ENCODE measurements around the gene MCCC1.
A peak's percentile ranks its signal among the peaks of the same experiment; 100 is the strongest.

MCCC1 gene

DNA sequence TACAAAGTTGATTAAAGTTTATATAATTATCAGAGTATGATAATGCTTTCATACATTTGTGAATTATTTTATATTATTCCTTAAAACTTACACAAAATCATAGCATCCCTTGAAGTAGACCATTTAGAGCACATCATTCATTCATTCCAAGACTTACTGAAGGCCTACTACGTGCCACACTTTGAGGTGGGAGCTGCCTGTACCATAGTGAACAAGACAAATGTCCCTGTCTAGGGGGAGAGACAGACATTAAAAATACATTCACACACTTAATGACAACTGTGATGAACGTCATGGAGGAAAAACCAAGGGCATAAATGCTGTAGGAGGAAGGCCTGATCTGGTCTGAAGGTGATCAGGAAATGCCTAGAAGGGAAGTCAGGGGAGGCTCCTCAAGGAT is 12.1 kb downstream of the MCCC1 start:
- no peak for DNase-seq (ENCODE audit: low read depth in 2 of 2)
- TF ChIP-seq, protein P1, sequence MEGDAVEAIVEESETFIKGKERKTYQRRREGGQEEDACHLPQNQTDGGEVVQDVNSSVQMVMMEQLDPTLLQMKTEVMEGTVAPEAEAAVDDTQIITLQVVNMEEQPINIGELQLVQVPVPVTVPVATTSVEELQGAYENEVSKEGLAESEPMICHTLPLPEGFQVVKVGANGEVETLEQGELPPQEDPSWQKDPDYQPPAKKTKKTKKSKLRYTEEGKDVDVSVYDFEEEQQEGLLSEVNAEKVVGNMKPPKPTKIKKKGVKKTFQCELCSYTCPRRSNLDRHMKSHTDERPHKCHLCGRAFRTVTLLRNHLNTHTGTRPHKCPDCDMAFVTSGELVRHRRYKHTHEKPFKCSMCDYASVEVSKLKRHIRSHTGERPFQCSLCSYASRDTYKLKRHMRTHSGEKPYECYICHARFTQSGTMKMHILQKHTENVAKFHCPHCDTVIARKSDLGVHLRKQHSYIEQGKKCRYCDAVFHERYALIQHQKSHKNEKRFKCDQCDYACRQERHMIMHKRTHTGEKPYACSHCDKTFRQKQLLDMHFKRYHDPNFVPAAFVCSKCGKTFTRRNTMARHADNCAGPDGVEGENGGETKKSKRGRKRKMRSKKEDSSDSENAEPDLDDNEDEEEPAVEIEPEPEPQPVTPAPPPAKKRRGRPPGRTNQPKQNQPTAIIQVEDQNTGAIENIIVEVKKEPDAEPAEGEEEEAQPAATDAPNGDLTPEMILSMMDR (IDR thresholded peaks at IDR 0.05; ENCODE audit: low read depth, low read length) = no peak
- H3K4me3 ChIP-seq (replicated peaks in 1 of 2; ENCODE audit: low read depth in 2 of 2, low read length in 2 of 2) = no peak overlapping the region

DNA sequence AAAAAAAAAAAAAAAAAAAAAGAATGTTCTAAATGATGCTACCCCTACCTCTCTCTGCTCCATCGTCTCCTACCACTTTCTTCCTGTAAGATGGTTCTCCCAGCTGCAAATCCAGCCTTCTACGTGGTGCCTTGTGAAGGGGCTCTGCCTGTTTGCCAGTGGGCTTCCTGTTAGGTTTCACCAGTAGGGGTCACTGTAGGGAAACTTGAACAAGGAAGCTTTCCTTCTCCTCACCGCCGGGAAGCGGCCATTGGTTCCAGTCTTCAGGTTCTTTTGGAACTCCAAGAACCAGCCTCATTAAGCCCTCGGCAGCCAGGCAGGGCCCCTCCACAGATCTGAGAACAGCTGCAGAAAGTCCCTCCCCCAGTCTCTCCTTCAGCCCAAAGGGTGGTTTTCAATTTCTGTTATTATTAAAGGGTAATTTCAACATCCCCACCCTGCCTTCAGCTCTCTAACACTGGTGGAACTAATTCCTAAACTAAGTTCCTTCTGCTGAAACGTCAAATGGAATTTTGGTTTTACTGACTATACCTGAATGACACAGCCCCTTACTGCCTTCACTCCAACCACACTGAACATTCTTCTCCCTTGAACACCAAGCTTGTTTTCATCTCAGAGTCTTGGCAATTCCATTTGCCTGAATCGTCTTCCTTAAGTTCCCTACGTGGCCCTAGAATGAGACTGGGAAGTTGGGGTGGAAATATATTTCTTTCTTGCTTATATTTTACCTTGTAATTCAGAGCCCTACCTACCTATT is 13.5 kb downstream of the MCCC1 start:
- H3K4me3 ChIP-seq (replicated peaks in 1 of 2; ENCODE audit: low read depth in 2 of 2, low read length in 2 of 2) = no peak overlapping the region
- peak in 1 of 2 donors; percentile 59 for DNase-seq (ENCODE audit: low read depth in 2 of 2)
- TF ChIP-seq, protein P1 (IDR thresholded peaks at IDR 0.05; ENCODE audit: low read depth, low read length) = peak; percentile 58

DNA sequence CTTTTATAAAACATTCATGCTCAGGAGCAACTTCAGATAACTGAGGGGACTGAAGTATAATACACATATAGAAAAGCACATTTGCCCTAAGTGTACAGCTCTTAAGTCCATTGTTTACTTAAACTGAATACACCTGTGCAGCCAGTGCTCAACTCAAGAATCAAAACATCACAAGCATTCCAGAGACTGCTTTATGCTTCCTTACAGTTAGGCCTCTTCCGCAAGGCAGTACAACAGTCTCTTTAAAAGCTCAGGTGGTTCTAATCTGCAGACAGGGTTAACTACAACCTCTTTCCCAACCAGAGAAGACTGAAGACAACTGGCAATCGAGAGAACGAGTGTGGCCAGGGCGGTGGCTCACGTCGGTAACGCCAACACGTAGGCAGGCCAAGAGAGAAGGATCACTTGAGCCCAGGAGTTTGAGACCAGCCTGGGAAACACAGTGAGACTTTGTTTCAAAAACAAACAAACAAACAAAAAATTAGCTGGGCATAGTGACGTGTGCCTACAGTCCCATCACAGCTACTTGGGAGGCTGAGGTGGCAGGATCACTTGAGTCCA is 16.9 kb downstream of the MCCC1 start:
- no peak for DNase-seq (ENCODE audit: low read depth in 2 of 2)
- TF ChIP-seq, protein P1 (IDR thresholded peaks at IDR 0.05; ENCODE audit: low read depth, low read length) = no peak

DNA sequence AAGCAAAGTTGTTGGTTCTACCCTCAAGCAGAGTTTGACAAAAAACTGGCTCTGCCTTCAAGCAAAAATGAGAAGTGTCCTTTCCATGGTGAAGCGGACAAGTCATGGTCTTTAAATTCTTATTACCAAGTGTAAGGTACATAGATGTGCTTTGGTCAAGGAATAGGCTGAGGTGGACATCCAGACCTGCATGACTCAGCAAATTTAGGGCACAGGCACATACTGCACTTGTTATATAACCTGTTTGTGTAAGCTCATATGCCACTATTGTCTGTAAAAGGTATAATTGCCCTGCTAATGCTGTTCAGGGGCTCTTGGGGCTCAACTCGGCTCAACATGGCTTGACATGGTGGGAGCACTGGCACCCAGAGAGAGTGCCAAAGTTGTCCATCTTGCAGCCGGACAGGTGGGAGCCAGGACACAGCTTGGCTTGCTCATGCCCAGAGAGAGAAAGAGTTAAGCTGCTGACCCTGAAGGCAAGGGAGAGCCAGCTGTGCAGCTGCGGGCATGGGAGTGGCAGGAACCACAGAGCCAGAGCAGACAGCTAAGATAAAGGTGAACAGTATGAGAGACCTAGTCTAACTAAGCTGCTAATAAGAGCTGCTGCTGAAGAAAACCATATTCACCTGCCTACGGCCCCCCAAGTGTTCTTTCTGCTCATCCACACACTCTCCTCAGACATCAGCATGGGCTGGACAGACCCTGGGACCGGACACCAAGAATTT is 17.7 kb downstream of the MCCC1 start:
- no peak for DNase-seq (ENCODE audit: low read depth in 2 of 2)
- TF ChIP-seq, protein P1 (IDR thresholded peaks at IDR 0.05; ENCODE audit: low read depth, low read length) = no peak
- H3K4me3 ChIP-seq (replicated peaks in 1 of 2; ENCODE audit: low read depth in 2 of 2, low read length in 2 of 2) = no peak overlapping the region

More for the DNA sequence above, 16.9 kb downstream of the MCCC1 start:
- H3K4me3 ChIP-seq (replicated peaks in 1 of 2; ENCODE audit: low read depth in 2 of 2, low read length in 2 of 2) = no peak overlapping the region

DNA sequence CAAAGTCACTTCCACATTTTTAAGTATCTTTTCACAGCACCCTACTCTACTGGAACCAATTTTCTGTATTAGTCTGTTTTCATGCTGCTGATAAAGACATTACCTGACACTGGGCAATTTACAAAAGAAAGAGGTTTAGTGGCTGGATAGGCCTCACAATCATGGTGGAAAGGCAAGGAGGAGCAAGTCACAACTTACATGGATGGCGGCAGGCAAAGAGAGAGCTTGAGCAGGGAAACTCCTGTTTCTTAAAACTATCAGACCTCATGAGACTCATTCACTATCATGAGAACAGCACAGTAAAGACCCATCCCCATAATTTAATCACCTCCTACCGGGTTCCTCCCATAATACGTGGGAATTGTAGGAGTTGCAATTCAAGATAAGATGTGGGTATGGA is 18.7 kb downstream of the MCCC1 start:
- TF ChIP-seq, protein P1 (IDR thresholded peaks at IDR 0.05; ENCODE audit: low read depth, low read length) = no peak
- DNase-seq (ENCODE audit: low read depth in 2 of 2) = no peak
- H3K4me3 ChIP-seq (replicated peaks in 1 of 2; ENCODE audit: low read depth in 2 of 2, low read length in 2 of 2) = no peak overlapping the region

DNA sequence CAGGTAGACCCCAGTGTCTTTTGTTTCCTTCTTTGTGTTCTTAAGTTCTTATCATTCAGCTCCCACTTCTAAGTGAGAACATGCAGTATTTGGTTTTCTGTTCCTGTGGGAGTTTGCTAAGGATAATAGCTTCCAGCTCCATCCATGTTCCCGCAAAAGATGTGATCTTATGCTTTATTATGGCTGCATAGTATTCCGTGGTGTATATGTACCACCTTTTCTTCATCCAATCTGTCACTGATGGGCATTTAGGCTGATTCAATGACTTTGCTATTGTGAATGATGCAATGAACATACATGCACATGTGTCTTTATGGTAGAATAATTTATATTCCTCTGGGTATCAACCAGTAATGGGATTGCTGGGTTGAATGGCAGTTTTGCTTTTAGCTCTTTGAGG is 24.4 kb downstream of the MCCC1 start:
- TF ChIP-seq, protein P1 (IDR thresholded peaks at IDR 0.05; ENCODE audit: low read depth, low read length) = no peak
- no peak overlapping the region for H3K4me3 ChIP-seq (replicated peaks in 1 of 2; ENCODE audit: low read depth in 2 of 2, low read length in 2 of 2)
- DNase-seq (ENCODE audit: low read depth in 2 of 2) = no peak
